Measurements from ENCODE around the gene ZNF362.

The ZNF362 gene

GRCh38 chr1:33323663-33324477, 67.6 kb downstream of the ZNF362 start:
- no peak overlapping the region for H3K9ac ChIP-seq (ENCODE audit: low read length)
- H3K4me3 ChIP-seq (ENCODE audit: low read length), result no peak overlapping the region
- no peak overlapping the region for H3K4me2 ChIP-seq (ENCODE audit: low read length)
- H2AK5ac ChIP-seq (ENCODE audit: low read length), result no peak overlapping the region
- no peaks in the 10 kb centered on the region for H3K27me3 ChIP-seq (ENCODE audit: insufficient read depth, low read length, poor library complexity)
- H3K79me2 ChIP-seq (ENCODE audit: control insufficient read depth, insufficient read depth, low read length), result no peaks in the 10 kb centered on the region
- no peak overlapping the region for H3K4ac ChIP-seq (ENCODE audit: low read depth, low read length)
- WGBS (ENCODE audit: extremely low coverage, insufficient coverage, low lambda C conversion rate), result no CpG with 5 or more reads among the region's 14 CpGs
- no peak overlapping the region for H4K5ac ChIP-seq (ENCODE audit: low read length)
- H3K79me1 ChIP-seq (ENCODE audit: low read length), result no peaks in the 10 kb centered on the region
- no peak for DNase-seq
- H3K4me1 ChIP-seq (ENCODE audit: control insufficient read depth, low read depth, low read length), result no peaks in the 10 kb centered on the region
- H2BK5ac ChIP-seq (ENCODE audit: low read length), result no peak overlapping the region
- H2BK15ac ChIP-seq (replicated peaks; ENCODE audit: low read depth), result no peak overlapping the region
- H4K8ac ChIP-seq (ENCODE audit: low read depth, low read length), result no peak overlapping the region
- H3K56ac ChIP-seq (ENCODE audit: low read length), result no peak overlapping the region
- peaks cover 3% of the 10 kb centered on the region for H3K36me3 ChIP-seq (ENCODE audit: control insufficient read depth, insufficient read depth, low read length)
- H3K18ac ChIP-seq (ENCODE audit: low read length), result no peak overlapping the region
- no peak overlapping the region for H2BK120ac ChIP-seq (ENCODE audit: low read depth, low read length)
- no peak overlapping the region for H3K27ac ChIP-seq (ENCODE audit: low read depth, low read length)
- no peak overlapping the region for H3K23ac ChIP-seq (ENCODE audit: low read length)

- no peak overlapping the region for H3K27ac ChIP-seq (ENCODE audit: low read depth, low read length)
- no CpG with 5 or more reads among the region's 22 CpGs for WGBS (ENCODE audit: extremely low coverage, insufficient coverage, low lambda C conversion rate)
These were observed 68.6 kb downstream of the ZNF362 start for GRCh38 chr1:33324677-33325575.

GRCh38 chr1:33326785-33327184, 70.5 kb downstream of the ZNF362 start:
- Histone ChIP-seq H2BK5ac (ENCODE audit: low read length) (no peak overlapping the region), H3K4me1 (ENCODE audit: control insufficient read depth, low read depth, low read length) (no peaks in the 10 kb centered on the region), H3K4ac (ENCODE audit: low read depth, low read length) (no peak overlapping the region), H3K56ac (ENCODE audit: low read length) (no peak overlapping the region), H2BK120ac (ENCODE audit: low read depth, low read length) (no peak overlapping the region), H3K27me3 (ENCODE audit: insufficient read depth, low read length, poor library complexity) (no peaks in the 10 kb centered on the region), H3K79me2 (ENCODE audit: control insufficient read depth, insufficient read depth, low read length) (no peaks in the 10 kb centered on the region), H2AK5ac (ENCODE audit: low read length) (no peak overlapping the region), H3K4me3 (ENCODE audit: low read length) (no peak overlapping the region), H3K9ac (ENCODE audit: low read length) (no peak overlapping the region), H3K36me3 (ENCODE audit: control insufficient read depth, insufficient read depth, low read length) (peaks cover 3% of the 10 kb centered on the region), H3K23ac (ENCODE audit: low read length) (no peak overlapping the region), H3K4me2 (ENCODE audit: low read length) (no peak overlapping the region), H4K5ac (ENCODE audit: low read length) (no peak overlapping the region), H3K18ac (ENCODE audit: low read length) (no peak overlapping the region), H3K79me1 (ENCODE audit: low read length) (no peaks in the 10 kb centered on the region), H4K8ac (ENCODE audit: low read depth, low read length) (no peak overlapping the region), H3K27ac (ENCODE audit: low read depth, low read length) (no peak overlapping the region), H2BK15ac (replicated peaks; ENCODE audit: low read depth) (no peak overlapping the region)
- DNase-seq, result no peak
- WGBS (ENCODE audit: extremely low coverage, insufficient coverage, low lambda C conversion rate), result no CpG with 5 or more reads among the region's 9 CpGs

More at GRCh38 chr1:33324677-33325575, 68.6 kb downstream of the ZNF362 start:
- Histone ChIP-seq H3K79me2 (ENCODE audit: control insufficient read depth, insufficient read depth, low read length) (no peaks in the 10 kb centered on the region), H3K79me1 (ENCODE audit: low read length) (no peaks in the 10 kb centered on the region), H3K4ac (ENCODE audit: low read depth, low read length) (no peak overlapping the region), H2AK5ac (ENCODE audit: low read length) (no peak overlapping the region), H3K36me3 (ENCODE audit: control insufficient read depth, insufficient read depth, low read length) (peaks cover 3% of the 10 kb centered on the region), H3K18ac (ENCODE audit: low read length) (no peak overlapping the region), H2BK5ac (ENCODE audit: low read length) (no peak overlapping the region), H3K27me3 (ENCODE audit: insufficient read depth, low read length, poor library complexity) (no peaks in the 10 kb centered on the region), H3K4me3 (ENCODE audit: low read length) (no peak overlapping the region), H3K23ac (ENCODE audit: low read length) (no peak overlapping the region), H3K4me1 (ENCODE audit: control insufficient read depth, low read depth, low read length) (no peaks in the 10 kb centered on the region), H3K56ac (ENCODE audit: low read length) (no peak overlapping the region), H4K5ac (ENCODE audit: low read length) (no peak overlapping the region), H3K9ac (ENCODE audit: low read length) (no peak overlapping the region), H2BK120ac (ENCODE audit: low read depth, low read length) (no peak overlapping the region), H3K4me2 (ENCODE audit: low read length) (no peak overlapping the region), H4K8ac (ENCODE audit: low read depth, low read length) (no peak overlapping the region), H2BK15ac (replicated peaks; ENCODE audit: low read depth) (no peak overlapping the region)
- DNase-seq, result no peak

GRCh38 chr1:33327587-33328325, 71.5 kb downstream of the ZNF362 start:
- Histone ChIP-seq H3K18ac (ENCODE audit: low read length) (no peak overlapping the region), H2AK5ac (ENCODE audit: low read length) (no peak overlapping the region), H4K5ac (ENCODE audit: low read length) (no peak overlapping the region), H3K56ac (ENCODE audit: low read length) (no peak overlapping the region), H3K79me1 (ENCODE audit: low read length) (no peaks in the 10 kb centered on the region), H3K9ac (ENCODE audit: low read length) (no peak overlapping the region), H3K79me2 (ENCODE audit: control insufficient read depth, insufficient read depth, low read length) (no peaks in the 10 kb centered on the region), H2BK5ac (ENCODE audit: low read length) (no peak overlapping the region), H3K4me1 (ENCODE audit: control insufficient read depth, low read depth, low read length) (no peaks in the 10 kb centered on the region), H3K36me3 (ENCODE audit: control insufficient read depth, insufficient read depth, low read length) (peaks cover 3% of the 10 kb centered on the region), H4K8ac (ENCODE audit: low read depth, low read length) (no peak overlapping the region), H3K23ac (ENCODE audit: low read length) (no peak overlapping the region), H3K4me2 (ENCODE audit: low read length) (no peak overlapping the region), H2BK120ac (ENCODE audit: low read depth, low read length) (no peak overlapping the region), H3K27me3 (ENCODE audit: insufficient read depth, low read length, poor library complexity) (no peaks in the 10 kb centered on the region), H3K4ac (ENCODE audit: low read depth, low read length) (no peak overlapping the region), H3K4me3 (ENCODE audit: low read length) (no peak overlapping the region), H2BK15ac (replicated peaks; ENCODE audit: low read depth) (no peak overlapping the region), H3K27ac (ENCODE audit: low read depth, low read length) (no peak overlapping the region)
- no CpG with 5 or more reads among the region's 9 CpGs for WGBS (ENCODE audit: extremely low coverage, insufficient coverage, low lambda C conversion rate)
- DNase-seq, result no peak

- no peak overlapping the region for H3K4me2 ChIP-seq (ENCODE audit: low read length)
- H3K23ac ChIP-seq (ENCODE audit: low read length), result no peak overlapping the region
- no peak overlapping the region for H2BK5ac ChIP-seq (ENCODE audit: low read length)
- no peak overlapping the region for H2AK5ac ChIP-seq (ENCODE audit: low read length)
- H3K4ac ChIP-seq (ENCODE audit: low read depth, low read length), result no peak overlapping the region
- no peaks in the 10 kb centered on the region for H3K79me1 ChIP-seq (ENCODE audit: low read length)
- H3K27ac ChIP-seq (ENCODE audit: low read depth, low read length), result no peak overlapping the region
- H2BK15ac ChIP-seq (replicated peaks; ENCODE audit: low read depth), result no peak overlapping the region
- no peak overlapping the region for H2BK120ac ChIP-seq (ENCODE audit: low read depth, low read length)
- H3K79me2 ChIP-seq (ENCODE audit: control insufficient read depth, insufficient read depth, low read length), result no peaks in the 10 kb centered on the region
- H3K4me1 ChIP-seq (ENCODE audit: control insufficient read depth, low read depth, low read length), result no peaks in the 10 kb centered on the region
- H3K4me3 ChIP-seq (ENCODE audit: low read length), result no peak overlapping the region
- no CpG with 5 or more reads among the region's 12 CpGs for WGBS (ENCODE audit: extremely low coverage, insufficient coverage, low lambda C conversion rate)
- no peak overlapping the region for H3K18ac ChIP-seq (ENCODE audit: low read length)
- DNase-seq, result no peak
- H4K5ac ChIP-seq (ENCODE audit: low read length), result no peak overlapping the region
- H3K36me3 ChIP-seq (ENCODE audit: control insufficient read depth, insufficient read depth, low read length), result peaks cover 3% of the 10 kb centered on the region
- no peaks in the 10 kb centered on the region for H3K27me3 ChIP-seq (ENCODE audit: insufficient read depth, low read length, poor library complexity)
- H3K56ac ChIP-seq (ENCODE audit: low read length), result no peak overlapping the region
- H3K9ac ChIP-seq (ENCODE audit: low read length), result no peak overlapping the region
- H4K8ac ChIP-seq (ENCODE audit: low read depth, low read length), result no peak overlapping the region
These were observed 72.5 kb downstream of the ZNF362 start for GRCh38 chr1:33328817-33329216.
